CD4-positive, alpha-beta T cell (primary cell): ENCODE measurements around the gene GSAP. TPM values are rescaled to one million over a fixed set of nuclear protein-coding genes. Genes with fewer than 3 reads are reported as not detected.

ENCODE experiments used
- ATAC-seq: fragments of 200-7000 bp; cut with Tn5 transposase; one replicate; pipeline ENCODE4 v1.10.0; 2022; ENCODE audit warnings: mild to moderate bottlenecking; ENCODE audit not compliant: poor library complexity
- CTCF ChIA-PET: fragments of 350-600 bp; sonication (Branson Sonifier 250); formaldehyde crosslinking; loops from one replicate; lab custom pipeline; 2021; ENCODE audit warnings: antibody characterized with exemption, inconsistent platforms; lab: Charles Lee
- POLR2A ChIA-PET: fragments of 350-600 bp; sonication (Branson Sonifier 250); formaldehyde crosslinking; loops from one replicate; lab custom pipeline; 2021; ENCODE audit warnings: antibody characterized with exemption, inconsistent platforms; lab: Charles Lee
- DNase-seq, 14 experiments: peaks; one replicate each; pipeline ENCODE4 v3.0.0-alpha.2; 2013 to 2020; ENCODE audit warnings: mixed read lengths in 2 of 14
- H3K27ac ChIP-seq, 2 donors: one replicate each; pipeline versions ENCODE4 v1.5.1 to v1.7.0; 2013; ENCODE audit warnings: low read length in 2 of 2, low read depth in 1 of 2, mild to moderate bottlenecking in 1 of 2
- H3K27me3 ChIP-seq, 2 experiments: 1 replicate in 1 of 2; 2 replicates in 1 of 2; pipeline versions ENCODE4 v1.6.1 to v1.7.0; 2013; ENCODE audit warnings: low read length in 2 of 2, control low read depth in 1 of 2, mild to moderate bottlenecking in 1 of 2, moderate library complexity in 1 of 2; ENCODE audit not compliant: insufficient read depth in 2 of 2, control insufficient read depth in 1 of 2
- H3K36me3 ChIP-seq: one replicate; pipeline ENCODE4 v1.6.1; 2013; ENCODE audit warnings: low read length, control low read depth; ENCODE audit not compliant: insufficient read depth
- H3K4me1 ChIP-seq: one replicate; pipeline ENCODE4 v1.6.1; 2013; ENCODE audit warnings: low read length, control low read depth; ENCODE audit not compliant: insufficient read depth
- H3K4me3 ChIP-seq: one replicate; pipeline ENCODE4 v1.5.1; 2013; ENCODE audit warnings: mild to moderate bottlenecking, low read length, moderate library complexity
- H3K9me3 ChIP-seq, 2 experiments: 1 replicate in 1 of 2; 2 replicates in 1 of 2; pipeline versions ENCODE4 v1.6.1 to v1.7.0; 2013; ENCODE audit warnings: low read length in 2 of 2, mild to moderate bottlenecking in 2 of 2, control low read depth in 1 of 2, moderate library complexity in 1 of 2; ENCODE audit not compliant: control insufficient read depth in 1 of 2, insufficient read depth in 1 of 2
- H3K27ac Mint-ChIP-seq: one replicate; pipeline ENCODE4 v1.8.0; 2020; ENCODE audit warnings: mixed read lengths
- H3K27me3 Mint-ChIP-seq: one replicate; pipeline ENCODE4 v1.8.0; 2021; ENCODE audit warnings: mixed read lengths
- H3K36me3 Mint-ChIP-seq: one replicate; pipeline ENCODE4 v1.8.0; 2021; ENCODE audit warnings: low read depth, mixed read lengths
- H3K4me1 Mint-ChIP-seq: one replicate; pipeline ENCODE4 v1.8.0; 2021; ENCODE audit warnings: low read depth, mixed read lengths
- H3K4me3 Mint-ChIP-seq: one replicate; pipeline ENCODE4 v1.8.0; 2020; ENCODE audit warnings: mild to moderate bottlenecking, mixed read lengths
- H3K9me3 Mint-ChIP-seq: one replicate; pipeline ENCODE4 v1.8.0; 2020; ENCODE audit warnings: mixed read lengths
- intact Hi-C, 2 experiments: fragments of 100-400 bp; cut with DNase I in 1 of 2; cut with micrococcal nuclease in 1 of 2; formaldehyde crosslinking; loops; one replicate each; pipeline versions ENCODE4 v1.15.1 to v1.9.0; 2023 to 2025; cut with DNase I, micrococcal nuclease
- total RNA-seq, 174 experiments: library from RNA in 2 of 174; stranded (reverse) in 2 of 174; gene quantifications; one replicate each; pipeline ENCODE4 v1.2.3 and lab custom pipeline; 2021 to 2026
- TF ChIP-seq, protein P1 (sequence below): fragments of 200-600 bp; IDR thresholded peaks from one replicate; pipeline ENCODE4 v1.8.0; 2022; ENCODE audit warnings: antibody characterized with exemption, mild to moderate bottlenecking

Gene GSAP
- total RNA-seq, 2 experiments from 2014 or later, result 19.1 to 19.5 TPM

DNA sequence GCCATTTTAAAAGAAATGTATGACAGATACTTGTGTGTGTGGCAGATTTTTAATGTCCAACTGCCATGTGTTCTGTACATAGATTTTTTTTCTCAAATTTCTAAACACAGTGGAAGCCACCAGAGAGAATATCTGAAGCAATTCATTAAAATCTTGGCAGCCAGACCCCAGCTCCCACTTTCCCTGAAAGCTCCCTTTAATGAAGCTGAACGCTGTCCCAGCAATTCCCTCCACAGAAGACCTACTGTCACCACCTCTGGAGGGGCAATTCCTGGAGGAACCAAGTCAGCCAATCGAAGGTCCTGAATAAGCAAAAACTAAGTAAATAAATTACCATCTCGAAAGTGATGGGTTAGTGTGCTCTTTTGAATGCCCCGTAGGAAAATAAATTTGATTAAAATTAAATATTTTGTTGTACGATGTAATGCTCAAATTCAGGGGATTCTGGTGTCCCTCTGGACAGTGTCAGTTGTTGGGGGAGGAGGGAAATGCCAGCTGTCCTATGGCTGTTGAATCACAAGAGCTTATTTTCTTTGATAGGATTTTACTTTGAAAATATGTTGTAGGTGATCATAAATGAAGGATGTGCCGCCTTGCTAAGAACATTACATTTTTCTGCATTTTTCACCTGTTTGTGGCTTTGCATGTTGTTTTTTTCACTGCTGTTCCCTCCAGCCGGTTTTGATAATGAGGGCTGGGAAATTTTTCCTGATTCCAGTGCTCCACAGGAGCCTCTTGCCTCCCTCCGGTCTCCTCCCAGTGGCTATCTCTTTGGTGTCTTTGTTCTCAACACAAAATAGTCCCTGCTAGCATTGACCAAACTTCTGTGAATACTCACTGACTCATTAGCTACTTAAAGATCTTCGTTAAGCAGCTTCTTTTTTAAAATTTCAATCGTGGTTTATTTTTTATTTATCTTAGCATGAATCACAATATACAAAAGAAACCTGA is 9.2 kb upstream of the GSAP start:
- Mint-ChIP-seq H3K27me3 (peaks cover 10% of the 10 kb centered on the region), H3K27ac (no peak overlapping the region), H3K4me1 (peaks cover 23% of the 10 kb centered on the region), H3K4me3 (no peak overlapping the region), H3K9me3 (no peaks in the 10 kb centered on the region), H3K36me3 (no peaks in the 10 kb centered on the region)
- ATAC-seq (no peak), DNase-seq (no peak)
- ChIA-PET CTCF (interaction anchor here (0.6 kb wide), 1 partner anchor 178 kb away, joined by 3 read pairs; no protein-coding TSS in a partner anchor), POLR2A (no interaction called here)
- H3K27ac ChIP-seq, result no peak overlapping the region
- no peaks in the 10 kb centered on the region for H3K9me3 ChIP-seq
- TF ChIP-seq, protein P1, sequence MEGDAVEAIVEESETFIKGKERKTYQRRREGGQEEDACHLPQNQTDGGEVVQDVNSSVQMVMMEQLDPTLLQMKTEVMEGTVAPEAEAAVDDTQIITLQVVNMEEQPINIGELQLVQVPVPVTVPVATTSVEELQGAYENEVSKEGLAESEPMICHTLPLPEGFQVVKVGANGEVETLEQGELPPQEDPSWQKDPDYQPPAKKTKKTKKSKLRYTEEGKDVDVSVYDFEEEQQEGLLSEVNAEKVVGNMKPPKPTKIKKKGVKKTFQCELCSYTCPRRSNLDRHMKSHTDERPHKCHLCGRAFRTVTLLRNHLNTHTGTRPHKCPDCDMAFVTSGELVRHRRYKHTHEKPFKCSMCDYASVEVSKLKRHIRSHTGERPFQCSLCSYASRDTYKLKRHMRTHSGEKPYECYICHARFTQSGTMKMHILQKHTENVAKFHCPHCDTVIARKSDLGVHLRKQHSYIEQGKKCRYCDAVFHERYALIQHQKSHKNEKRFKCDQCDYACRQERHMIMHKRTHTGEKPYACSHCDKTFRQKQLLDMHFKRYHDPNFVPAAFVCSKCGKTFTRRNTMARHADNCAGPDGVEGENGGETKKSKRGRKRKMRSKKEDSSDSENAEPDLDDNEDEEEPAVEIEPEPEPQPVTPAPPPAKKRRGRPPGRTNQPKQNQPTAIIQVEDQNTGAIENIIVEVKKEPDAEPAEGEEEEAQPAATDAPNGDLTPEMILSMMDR, result no peak
- H3K4me1 ChIP-seq, result peaks cover 11% of the 10 kb centered on the region
- H3K27me3 ChIP-seq, result no peaks in the 10 kb centered on the region
- no peaks in the 10 kb centered on the region for H3K36me3 ChIP-seq
- H3K4me3 ChIP-seq, result no peak overlapping the region
- intact Hi-C loops, result no loop called here

DNA sequence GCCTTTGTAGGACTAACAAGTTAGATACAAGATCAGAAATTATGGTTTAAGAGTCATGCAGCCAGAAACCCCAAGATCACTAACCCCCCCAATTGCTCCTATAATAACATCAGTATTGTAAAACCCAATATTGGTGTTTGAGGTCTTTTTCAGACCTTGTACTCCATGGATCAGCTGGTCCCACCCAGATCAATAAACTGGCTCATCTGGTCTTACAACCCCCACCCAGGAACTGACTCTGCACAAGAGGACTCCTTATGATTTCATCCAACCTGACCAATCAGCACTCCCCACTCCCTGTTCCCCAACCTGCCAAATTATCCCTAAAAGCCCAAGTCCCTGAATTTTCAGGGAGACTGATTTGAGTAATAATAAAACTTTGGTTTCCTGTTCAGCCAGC is 6.4 kb upstream of the GSAP start:
- DNase-seq (no peak), ATAC-seq (no peak)
- Mint-ChIP-seq H3K9me3 (no peaks in the 10 kb centered on the region), H3K4me1 (peaks cover 8% of the 10 kb centered on the region), H3K27ac (no peak overlapping the region), H3K27me3 (peaks cover 10% of the 10 kb centered on the region), H3K36me3 (no peaks in the 10 kb centered on the region), H3K4me3 (no peak overlapping the region)
- no peaks in the 10 kb centered on the region for H3K4me1 ChIP-seq
- CTCF ChIA-PET, result no interaction called here
- TF ChIP-seq, protein P1, result no peak
- no peaks in the 10 kb centered on the region for H3K27me3 ChIP-seq
- POLR2A ChIA-PET, result no interaction called here
- H3K36me3 ChIP-seq, result no peaks in the 10 kb centered on the region
- H3K27ac ChIP-seq, result no peak overlapping the region
- no peaks in the 10 kb centered on the region for H3K9me3 ChIP-seq
- intact Hi-C loops, result no loop called here
- no peak overlapping the region for H3K4me3 ChIP-seq

DNA sequence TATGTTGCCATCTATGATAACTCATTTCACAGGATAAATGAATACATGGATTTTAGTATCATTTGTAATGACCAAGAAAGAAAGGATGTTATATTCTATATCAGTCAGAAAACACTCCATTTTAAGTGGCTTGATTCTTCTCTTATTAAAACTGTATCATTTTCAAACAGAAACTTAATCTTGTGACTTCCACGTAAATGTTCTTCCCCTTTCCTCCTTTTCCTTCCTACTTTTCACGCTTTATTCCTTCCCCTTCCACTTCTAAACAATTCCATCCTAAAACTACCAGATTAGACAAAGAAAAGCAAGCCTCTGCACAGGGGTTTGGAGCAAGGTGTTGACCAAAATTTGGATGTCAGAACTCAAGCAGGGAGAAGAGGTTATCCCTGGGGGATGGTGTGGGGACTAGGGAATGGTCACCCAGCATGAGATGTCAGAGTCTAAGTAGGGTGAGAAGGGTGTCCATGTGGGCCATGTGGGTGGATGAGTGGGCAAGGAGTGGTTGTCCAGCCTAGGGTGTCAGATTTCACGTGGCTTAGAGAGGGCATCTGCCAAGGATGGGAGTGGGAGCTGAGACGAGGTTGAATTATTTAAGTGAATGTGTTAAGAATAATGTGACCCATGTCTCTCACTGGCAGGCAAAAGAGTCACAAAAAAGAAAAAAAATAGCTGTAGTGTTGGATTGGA is 5.0 kb upstream of the GSAP start:
- no peaks in the 10 kb centered on the region for H3K36me3 Mint-ChIP-seq
- Histone ChIP-seq H3K27ac (no peak overlapping the region), H3K27me3 (no peaks in the 10 kb centered on the region), H3K4me3 (no peak overlapping the region), H3K4me1 (peaks cover 6% of the 10 kb centered on the region), H3K36me3 (no peaks in the 10 kb centered on the region), H3K9me3 (no peaks in the 10 kb centered on the region)
- ChIA-PET CTCF (no interaction called here), POLR2A (no interaction called here)
- no peaks in the 10 kb centered on the region for H3K9me3 Mint-ChIP-seq
- H3K4me1 Mint-ChIP-seq, result peaks cover 15% of the 10 kb centered on the region
- intact Hi-C loops, result no loop called here
- DNase-seq, result no peak
- peaks cover 10% of the 10 kb centered on the region for H3K27me3 Mint-ChIP-seq
- ATAC-seq, result no peak
- TF ChIP-seq, protein P1, result no peak
- no peak overlapping the region for H3K4me3 Mint-ChIP-seq
- H3K27ac Mint-ChIP-seq, result no peak overlapping the region
